ENCODE measurements around the gene WDR91. TPM values are rescaled to one million over a fixed set of nuclear protein-coding genes. Genes with fewer than 3 reads are reported as not detected.

Gene WDR91
- total RNA-seq, result 4.6 and 6.9 TPM in 2 replicates

GRCh38 chr7:135211179-135211945, at the start of gene WDR91:
Gene WDR91, minus strand, starts transcription at chr7:135211526. Its CDS starts 24 bp downstream, at chr7:135211502.

GRCh38 chr7:135233570-135233969, 22.2 kb upstream of the WDR91 start, which contains the start of gene STRA8:
Gene STRA8, plus strand, starts transcription at chr7:135233838. Its CDS starts 6,687 bp downstream, at chr7:135240525.

GRCh38 chr7:135170274-135170997, 40.9 kb downstream of the WDR91 start, which contains the start of gene CYREN:
Gene CYREN, minus strand, starts transcription at chr7:135170707. Its CDS starts 1,785 bp downstream, at chr7:135168922.

GRCh38 chr7:135147899-135148721, 63.2 kb downstream of the WDR91 start, which contains the start of gene TMEM140:
Gene TMEM140, plus strand, starts transcription at chr7:135148072. Its CDS starts 16,370 bp downstream, at chr7:135164442.

Other genes with a start within 250 kb of the WDR91 start
- 0.58 and 2.1 TPM in 2 replicates for gene AGBL3, start 225.0 kb downstream of the WDR91 start, total RNA-seq
- gene TMEM140, start 63.5 kb downstream of the WDR91 start, total RNA-seq, result 6.9 and 9.2 TPM in 2 replicates
- gene CYREN, start 40.8 kb downstream of the WDR91 start, total RNA-seq, result 19.3 and 28.0 TPM in 2 replicates
- not detected in 2 replicates for gene STRA8, start 22.3 kb upstream of the WDR91 start, total RNA-seq